ENCODE data around the gene RAB23. TPM values are rescaled to one million over a fixed set of nuclear protein-coding genes. Genes with fewer than 3 reads are reported as not detected.

RAB23 gene
- total and polyA plus RNA-seq, 9 of the 15 experiments (the other 6 are each of a cell fraction or from before 2014, with no cell fraction given): 3.4 to 18.0 (median 9.4) TPM

DNA sequence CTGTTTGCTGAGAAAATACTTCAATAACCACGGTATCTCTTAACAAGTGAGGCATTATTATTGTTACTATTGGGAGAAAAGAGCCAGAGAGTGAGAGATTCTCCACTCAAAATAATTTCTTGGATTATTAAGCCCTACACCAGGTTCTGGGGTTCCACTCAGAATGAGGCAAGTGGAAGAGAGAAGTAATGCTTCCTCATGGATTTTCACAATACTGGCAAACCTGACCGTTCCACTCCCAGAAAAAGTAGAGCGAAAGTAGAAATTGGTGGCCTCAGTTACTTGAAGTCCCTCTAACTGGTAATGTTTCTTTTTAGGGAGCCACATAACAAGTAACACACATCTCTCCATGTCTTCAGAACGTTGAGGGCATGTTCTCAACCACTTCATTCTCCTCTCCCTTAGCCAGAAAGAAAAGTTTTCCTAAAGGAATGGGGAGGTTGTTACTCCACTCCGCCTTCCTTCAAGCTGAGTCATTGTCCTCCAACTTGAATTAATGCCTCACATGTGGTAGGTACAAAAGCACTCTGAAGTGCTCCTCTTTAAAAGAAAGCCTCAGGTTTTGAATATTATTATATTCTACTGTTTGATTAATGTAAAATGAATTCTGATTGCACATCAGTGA is 48.1 kb downstream of the RAB23 start (continued):
- no peak for TF ChIP-seq ZNF668 (CRISPR knock-in tag; IDR thresholded peaks at IDR 0.05)
- TF ChIP-seq NFE2 (IDR thresholded peaks at IDR 0.05; ENCODE audit: low read depth): peak; percentile 97
- TF ChIP-seq DPF2 (IDR thresholded peaks at IDR 0.05): peak; percentile 58
- peak; percentile 69; the same call in 1 of the 2 replicates for TF ChIP-seq SMARCA4 (IDR thresholded peaks at IDR 0.05)
- TF ChIP-seq ZNF175 (CRISPR knock-in tag; IDR thresholded peaks at IDR 0.05; ENCODE audit: low read depth): 0 out of 2 replicates have a peak, but pooled peaks have one; percentile 22
- TF ChIP-seq, protein P1, sequence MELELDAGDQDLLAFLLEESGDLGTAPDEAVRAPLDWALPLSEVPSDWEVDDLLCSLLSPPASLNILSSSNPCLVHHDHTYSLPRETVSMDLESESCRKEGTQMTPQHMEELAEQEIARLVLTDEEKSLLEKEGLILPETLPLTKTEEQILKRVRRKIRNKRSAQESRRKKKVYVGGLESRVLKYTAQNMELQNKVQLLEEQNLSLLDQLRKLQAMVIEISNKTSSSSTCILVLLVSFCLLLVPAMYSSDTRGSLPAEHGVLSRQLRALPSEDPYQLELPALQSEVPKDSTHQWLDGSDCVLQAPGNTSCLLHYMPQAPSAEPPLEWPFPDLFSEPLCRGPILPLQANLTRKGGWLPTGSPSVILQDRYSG (tag; conservative IDR thresholded peaks at IDR 0.05; ENCODE audit: low read depth): no peak
- 0 out of 2 replicates have a peak, but pooled peaks have one; percentile 11 for TF ChIP-seq RBFOX2 (IDR thresholded peaks at IDR 0.05; ENCODE audit: low read depth, low read length)
- peak; percentile 90 for TF ChIP-seq C11orf30 (IDR thresholded peaks at IDR 0.05; ENCODE audit: low read depth)
- no peak for TF ChIP-seq FOXM1 (IDR thresholded peaks at IDR 0.05; ENCODE audit: low read depth)
- TF ChIP-seq FOXM1 (CRISPR knock-in tag; IDR thresholded peaks at IDR 0.05; ENCODE audit: low read depth): no peak
- TF ChIP-seq EP400 (IDR thresholded peaks at IDR 0.05): peak; percentile 71
- TF ChIP-seq, protein P2, sequence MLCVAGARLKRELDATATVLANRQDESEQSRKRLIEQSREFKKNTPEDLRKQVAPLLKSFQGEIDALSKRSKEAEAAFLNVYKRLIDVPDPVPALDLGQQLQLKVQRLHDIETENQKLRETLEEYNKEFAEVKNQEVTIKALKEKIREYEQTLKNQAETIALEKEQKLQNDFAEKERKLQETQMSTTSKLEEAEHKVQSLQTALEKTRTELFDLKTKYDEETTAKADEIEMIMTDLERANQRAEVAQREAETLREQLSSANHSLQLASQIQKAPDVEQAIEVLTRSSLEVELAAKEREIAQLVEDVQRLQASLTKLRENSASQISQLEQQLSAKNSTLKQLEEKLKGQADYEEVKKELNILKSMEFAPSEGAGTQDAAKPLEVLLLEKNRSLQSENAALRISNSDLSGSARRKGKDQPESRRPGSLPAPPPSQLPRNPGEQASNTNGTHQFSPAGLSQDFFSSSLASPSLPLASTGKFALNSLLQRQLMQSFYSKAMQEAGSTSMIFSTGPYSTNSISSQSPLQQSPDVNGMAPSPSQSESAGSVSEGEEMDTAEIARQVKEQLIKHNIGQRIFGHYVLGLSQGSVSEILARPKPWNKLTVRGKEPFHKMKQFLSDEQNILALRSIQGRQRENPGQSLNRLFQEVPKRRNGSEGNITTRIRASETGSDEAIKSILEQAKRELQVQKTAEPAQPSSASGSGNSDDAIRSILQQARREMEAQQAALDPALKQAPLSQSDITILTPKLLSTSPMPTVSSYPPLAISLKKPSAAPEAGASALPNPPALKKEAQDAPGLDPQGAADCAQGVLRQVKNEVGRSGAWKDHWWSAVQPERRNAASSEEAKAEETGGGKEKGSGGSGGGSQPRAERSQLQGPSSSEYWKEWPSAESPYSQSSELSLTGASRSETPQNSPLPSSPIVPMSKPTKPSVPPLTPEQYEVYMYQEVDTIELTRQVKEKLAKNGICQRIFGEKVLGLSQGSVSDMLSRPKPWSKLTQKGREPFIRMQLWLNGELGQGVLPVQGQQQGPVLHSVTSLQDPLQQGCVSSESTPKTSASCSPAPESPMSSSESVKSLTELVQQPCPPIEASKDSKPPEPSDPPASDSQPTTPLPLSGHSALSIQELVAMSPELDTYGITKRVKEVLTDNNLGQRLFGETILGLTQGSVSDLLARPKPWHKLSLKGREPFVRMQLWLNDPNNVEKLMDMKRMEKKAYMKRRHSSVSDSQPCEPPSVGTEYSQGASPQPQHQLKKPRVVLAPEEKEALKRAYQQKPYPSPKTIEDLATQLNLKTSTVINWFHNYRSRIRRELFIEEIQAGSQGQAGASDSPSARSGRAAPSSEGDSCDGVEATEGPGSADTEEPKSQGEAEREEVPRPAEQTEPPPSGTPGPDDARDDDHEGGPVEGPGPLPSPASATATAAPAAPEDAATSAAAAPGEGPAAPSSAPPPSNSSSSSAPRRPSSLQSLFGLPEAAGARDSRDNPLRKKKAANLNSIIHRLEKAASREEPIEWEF (CRISPR knock-in tag; IDR thresholded peaks at IDR 0.05): no peak
- TF ChIP-seq, protein P3, sequence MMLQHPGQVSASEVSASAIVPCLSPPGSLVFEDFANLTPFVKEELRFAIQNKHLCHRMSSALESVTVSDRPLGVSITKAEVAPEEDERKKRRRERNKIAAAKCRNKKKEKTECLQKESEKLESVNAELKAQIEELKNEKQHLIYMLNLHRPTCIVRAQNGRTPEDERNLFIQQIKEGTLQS (IDR thresholded peaks at IDR 0.05): peak; percentile 44; the same call in 1 of the 2 replicates
- TF ChIP-seq, protein P3 (CRISPR knock-in tag; conservative IDR thresholded peaks at IDR 0.05): no peak
- TF ChIP-seq MCM5 (IDR thresholded peaks at IDR 0.05; ENCODE audit: low read depth): no peak

Data from K562 (cell line).